ENCODE measurements around the gene DDX20.

Gene DDX20

DNA sequence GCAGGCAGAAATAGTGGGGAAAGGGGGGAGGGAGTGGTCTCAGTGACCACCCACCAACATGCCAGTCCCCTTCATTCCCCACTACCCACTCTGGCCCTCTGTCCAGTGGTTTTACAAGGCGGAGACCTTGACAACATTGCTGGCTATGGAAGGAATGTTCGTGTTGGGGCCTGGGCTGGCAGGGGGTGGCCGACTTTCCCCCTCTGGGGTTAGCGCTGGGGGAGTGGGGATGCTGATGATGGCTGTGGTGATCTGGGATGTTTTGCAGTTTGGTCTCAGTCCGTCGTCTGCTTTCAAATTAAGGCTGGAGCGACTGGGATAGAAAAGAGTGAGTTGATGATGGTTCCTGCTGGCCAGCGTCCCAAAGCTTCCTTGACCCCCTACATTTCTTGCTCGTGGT is 20.3 kb downstream of the DDX20 start:
- TF ChIP-seq, protein P1, sequence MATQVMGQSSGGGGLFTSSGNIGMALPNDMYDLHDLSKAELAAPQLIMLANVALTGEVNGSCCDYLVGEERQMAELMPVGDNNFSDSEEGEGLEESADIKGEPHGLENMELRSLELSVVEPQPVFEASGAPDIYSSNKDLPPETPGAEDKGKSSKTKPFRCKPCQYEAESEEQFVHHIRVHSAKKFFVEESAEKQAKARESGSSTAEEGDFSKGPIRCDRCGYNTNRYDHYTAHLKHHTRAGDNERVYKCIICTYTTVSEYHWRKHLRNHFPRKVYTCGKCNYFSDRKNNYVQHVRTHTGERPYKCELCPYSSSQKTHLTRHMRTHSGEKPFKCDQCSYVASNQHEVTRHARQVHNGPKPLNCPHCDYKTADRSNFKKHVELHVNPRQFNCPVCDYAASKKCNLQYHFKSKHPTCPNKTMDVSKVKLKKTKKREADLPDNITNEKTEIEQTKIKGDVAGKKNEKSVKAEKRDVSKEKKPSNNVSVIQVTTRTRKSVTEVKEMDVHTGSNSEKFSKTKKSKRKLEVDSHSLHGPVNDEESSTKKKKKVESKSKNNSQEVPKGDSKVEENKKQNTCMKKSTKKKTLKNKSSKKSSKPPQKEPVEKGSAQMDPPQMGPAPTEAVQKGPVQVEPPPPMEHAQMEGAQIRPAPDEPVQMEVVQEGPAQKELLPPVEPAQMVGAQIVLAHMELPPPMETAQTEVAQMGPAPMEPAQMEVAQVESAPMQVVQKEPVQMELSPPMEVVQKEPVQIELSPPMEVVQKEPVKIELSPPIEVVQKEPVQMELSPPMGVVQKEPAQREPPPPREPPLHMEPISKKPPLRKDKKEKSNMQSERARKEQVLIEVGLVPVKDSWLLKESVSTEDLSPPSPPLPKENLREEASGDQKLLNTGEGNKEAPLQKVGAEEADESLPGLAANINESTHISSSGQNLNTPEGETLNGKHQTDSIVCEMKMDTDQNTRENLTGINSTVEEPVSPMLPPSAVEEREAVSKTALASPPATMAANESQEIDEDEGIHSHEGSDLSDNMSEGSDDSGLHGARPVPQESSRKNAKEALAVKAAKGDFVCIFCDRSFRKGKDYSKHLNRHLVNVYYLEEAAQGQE (IDR thresholded peaks at IDR 0.05; ENCODE audit: insufficient read depth in 1 of 2, low read depth in 2 of 2, low read length in 2 of 2), result no peak
- TF ChIP-seq FOXP2 (optimal IDR thresholded peaks at IDR 0.05; ENCODE audit: borderline replicate concordance, extremely low read depth, extremely low read length, insufficient read depth), result no peak
- no peak for TF ChIP-seq SIN3A (IDR thresholded peaks at IDR 0.05; ENCODE audit: borderline replicate concordance, insufficient read depth, low read length)
- TF ChIP-seq TAF1 (IDR thresholded peaks at IDR 0.05; ENCODE audit: borderline replicate concordance, insufficient read depth, low read length), result no peak
- no peak for TF ChIP-seq POLR2AphosphoS5 (IDR thresholded peaks at IDR 0.05; ENCODE audit: low read depth, low read length)

DNA sequence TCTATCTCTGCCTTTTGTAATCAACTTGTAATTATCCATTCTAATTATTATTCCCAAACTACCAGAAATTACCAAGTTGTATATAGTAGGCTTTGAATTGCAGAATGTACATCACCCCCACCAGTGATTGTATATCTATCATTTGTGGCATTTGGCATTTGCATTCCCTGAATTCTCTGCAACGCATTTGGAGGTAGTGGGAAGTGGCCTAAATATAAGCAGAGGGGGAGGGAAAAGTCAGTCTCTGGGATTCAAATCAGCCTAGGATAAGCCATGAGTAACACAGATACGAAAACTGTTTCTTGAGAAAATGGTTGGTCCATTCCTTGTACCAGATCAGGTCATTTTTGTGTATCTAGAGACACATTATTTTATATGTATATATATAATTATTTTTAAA is 20.7 kb downstream of the DDX20 start:
- TF ChIP-seq SIN3A (IDR thresholded peaks at IDR 0.05; ENCODE audit: borderline replicate concordance, insufficient read depth, low read length) (no peak), TAF1 (IDR thresholded peaks at IDR 0.05; ENCODE audit: borderline replicate concordance, insufficient read depth, low read length) (no peak), POLR2AphosphoS5 (IDR thresholded peaks at IDR 0.05; ENCODE audit: low read depth, low read length) (no peak), FOXP2 (optimal IDR thresholded peaks at IDR 0.05; ENCODE audit: borderline replicate concordance, extremely low read depth, extremely low read length, insufficient read depth) (no peak)

DNA sequence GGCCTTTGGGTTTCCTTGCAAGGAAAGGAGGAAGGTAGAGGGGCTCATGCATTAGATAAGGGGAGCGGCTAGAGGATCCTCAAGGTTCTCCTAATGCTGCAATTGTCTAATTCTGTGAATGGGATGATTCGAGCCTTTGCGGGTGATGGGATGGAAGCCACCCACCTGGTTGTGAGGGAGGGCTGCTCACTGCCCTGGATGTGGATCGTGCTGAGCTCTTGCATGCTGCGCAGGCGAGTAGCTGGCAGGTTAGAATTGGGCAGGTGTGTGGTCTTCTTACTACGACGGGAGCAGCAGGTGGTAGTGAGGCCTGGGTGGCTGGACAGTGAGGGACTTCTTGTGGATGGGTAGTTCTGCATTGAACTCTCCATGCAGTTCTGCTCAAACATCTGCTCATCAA is 21.2 kb downstream of the DDX20 start:
- TF ChIP-seq, protein P1 (IDR thresholded peaks at IDR 0.05; ENCODE audit: insufficient read depth in 1 of 2, low read depth in 2 of 2, low read length in 2 of 2), result no peak
- TF ChIP-seq FOXP2 (optimal IDR thresholded peaks at IDR 0.05; ENCODE audit: borderline replicate concordance, extremely low read depth, extremely low read length, insufficient read depth) (no peak), SIN3A (IDR thresholded peaks at IDR 0.05; ENCODE audit: borderline replicate concordance, insufficient read depth, low read length) (no peak), TAF1 (IDR thresholded peaks at IDR 0.05; ENCODE audit: borderline replicate concordance, insufficient read depth, low read length) (no peak), POLR2AphosphoS5 (IDR thresholded peaks at IDR 0.05; ENCODE audit: low read depth, low read length) (no peak)

DNA sequence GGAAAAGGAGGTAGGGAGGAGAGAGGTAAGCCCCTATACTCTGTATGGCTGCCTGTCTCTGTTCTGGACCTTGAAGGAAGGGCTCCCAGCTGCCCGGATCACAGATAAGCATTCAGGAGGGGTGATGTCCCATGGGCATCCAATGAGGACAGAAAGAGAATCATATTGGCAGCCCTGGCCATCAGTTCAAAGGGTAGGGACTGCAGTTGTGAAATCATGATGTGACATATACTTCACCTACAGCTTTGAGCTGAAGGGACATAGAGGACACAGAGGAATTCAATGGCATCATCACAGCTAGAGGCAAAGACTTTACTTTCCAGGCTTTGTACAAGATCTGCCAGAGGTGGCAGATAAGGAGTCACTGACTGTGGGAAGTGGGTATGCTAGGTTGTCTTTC is 21.6 kb downstream of the DDX20 start:
- TF ChIP-seq FOXP2 (optimal IDR thresholded peaks at IDR 0.05; ENCODE audit: borderline replicate concordance, extremely low read depth, extremely low read length, insufficient read depth) (no peak), TAF1 (IDR thresholded peaks at IDR 0.05; ENCODE audit: borderline replicate concordance, insufficient read depth, low read length) (no peak), POLR2AphosphoS5 (IDR thresholded peaks at IDR 0.05; ENCODE audit: low read depth, low read length) (no peak), SIN3A (IDR thresholded peaks at IDR 0.05; ENCODE audit: borderline replicate concordance, insufficient read depth, low read length) (no peak)
- TF ChIP-seq, protein P1 (IDR thresholded peaks at IDR 0.05; ENCODE audit: insufficient read depth in 1 of 2, low read depth in 2 of 2, low read length in 2 of 2), result no peak

DNA sequence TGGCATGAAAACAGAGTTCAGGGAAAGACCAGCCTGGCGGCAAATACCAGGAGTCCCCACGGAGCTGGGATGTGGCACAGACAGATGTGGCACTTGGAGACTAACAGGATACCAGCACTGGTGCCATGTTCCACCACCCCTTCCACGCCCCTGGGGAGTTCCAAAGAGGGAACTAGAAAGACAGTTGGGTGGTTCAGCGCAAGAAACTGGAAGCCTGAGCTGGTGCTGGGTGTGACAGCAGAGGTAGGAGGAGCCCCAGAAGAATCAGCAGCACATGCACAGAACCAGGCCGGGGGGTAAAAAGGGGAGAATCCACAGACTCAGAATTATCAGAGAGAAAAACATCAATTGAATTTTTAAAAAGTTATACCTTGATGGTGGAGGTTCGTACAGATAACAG is 22.4 kb downstream of the DDX20 start:
- TF ChIP-seq, protein P1 (IDR thresholded peaks at IDR 0.05; ENCODE audit: insufficient read depth in 1 of 2, low read depth in 2 of 2, low read length in 2 of 2), result no peak
- no peak for TF ChIP-seq POLR2AphosphoS5 (IDR thresholded peaks at IDR 0.05; ENCODE audit: low read depth, low read length)
- TF ChIP-seq SIN3A (IDR thresholded peaks at IDR 0.05; ENCODE audit: borderline replicate concordance, insufficient read depth, low read length), result no peak
- no peak for TF ChIP-seq FOXP2 (optimal IDR thresholded peaks at IDR 0.05; ENCODE audit: borderline replicate concordance, extremely low read depth, extremely low read length, insufficient read depth)
- no peak for TF ChIP-seq TAF1 (IDR thresholded peaks at IDR 0.05; ENCODE audit: borderline replicate concordance, insufficient read depth, low read length)
